Gastroesophageal sphincter (tissue), 4 donors: ENCODE measurements around the gene PCSK5. TPM values are rescaled to one million over a fixed set of nuclear protein-coding genes. Genes with fewer than 3 reads are reported as not detected.

ENCODE experiments used
- ATAC-seq: fragments of 150-250 bp; one replicate; pipeline ENCODE4 v1.9.1; 2016; ENCODE audit warnings: mild to moderate bottlenecking, moderate library complexity
- H3K27ac ChIP-seq, 4 donors: fragments of 200-600 bp; sonication (generic) in 3 of 4; 1 replicate in 3 of 4; 2 replicates in 1 of 4; pipeline ENCODE4 v1.5.1; 2016 to 2019
- H3K27me3 ChIP-seq: fragments of 200-600 bp; sonication (generic); one replicate; pipeline ENCODE4 v1.5.1; 2019
- H3K36me3 ChIP-seq, 2 donors: fragments of 200-600 bp; sonication (generic); one replicate each; pipeline ENCODE4 v1.5.1; 2019; ENCODE audit warnings: control low read depth in 1 of 2
- H3K4me1 ChIP-seq, 3 donors: fragments of 200-600 bp; sonication (generic); 1 replicate in 2 of 3; 2 replicates in 1 of 3; pipeline ENCODE4 v1.5.1; 2016 to 2019; ENCODE audit warnings: control low read depth in 2 of 3
- H3K4me3 ChIP-seq, 2 donors: fragments of 200-600 bp; sonication (generic); one replicate each; pipeline ENCODE4 v1.5.1; 2019; ENCODE audit warnings: mild to moderate bottlenecking in 1 of 2, moderate library complexity in 1 of 2
- H3K9me3 ChIP-seq, 3 donors: fragments of 200-600 bp; sonication (generic); one replicate each; pipeline ENCODE4 v1.5.1; 2017 to 2019; ENCODE audit warnings: control low read depth in 2 of 3
- CTCF ChIP-seq, 4 experiments: fragments of 200-600 bp in 2 of 4; fragments of 450-650 bp in 2 of 4; sonication (generic) in 1 of 4; IDR thresholded peaks; one replicate each; pipeline ENCODE4 v1.5.1; 2017 to 2019; ENCODE audit warnings: antibody characterized with exemption in 4 of 4, mild to moderate bottlenecking in 2 of 4, moderate library complexity in 2 of 4
- EP300 ChIP-seq: sonication (generic); formaldehyde crosslinking; IDR thresholded peaks from one replicate; pipeline ENCODE4 v1.6.1; 2017; ENCODE audit warnings: antibody characterized with exemption, mild to moderate bottlenecking
- POLR2A ChIP-seq, 2 donors: fragments of 450-650 bp; IDR thresholded peaks; one replicate each; pipeline ENCODE4 v1.6.1; 2017; ENCODE audit warnings: antibody characterized with exemption in 2 of 2, mild to moderate bottlenecking in 2 of 2, moderate library complexity in 1 of 2
- POLR2AphosphoS5 ChIP-seq: sonication (generic); formaldehyde crosslinking; IDR thresholded peaks from one replicate; pipeline ENCODE4 v1.6.1; 2017; ENCODE audit warnings: antibody characterized with exemption
- WGBS, 2 donors: methylation state at CpG; one replicate each; pipeline ENCODE4 v1.1.5; 2018; ENCODE audit warnings: low coverage in 1 of 2; 5-methylcytosine and 5-hydroxymethylcytosine counted together
- total RNA-seq, 4 donors: library from RNA; depleted of rRNA; stranded (reverse); fragments of >200 nt; gene quantifications; one replicate each; pipeline ENCODE4 v1.1.0, GENCODE V29; 2016

The PCSK5 gene
- total RNA-seq, 4 donors from 2014 or later = 20.1 to 37.3 (median 28.1) TPM

GRCh38 chr9:76018235-76018634, 127.8 kb downstream of the PCSK5 start:
- Histone ChIP-seq H3K27ac (no peak overlapping the region), H3K4me1 (peaks cover 0 to 3% (median 0%) of the 10 kb centered on the region in 3 donors), H3K9me3 (no peaks in the 10 kb centered on the region), H3K4me3 (no peak overlapping the region), H3K36me3 (no peaks in the 10 kb centered on the region), H3K27me3 (no peaks in the 10 kb centered on the region)
- WGBS, 2 donors = 63 to 86% methylated on average over 1 to 8 of the region's 12 CpGs
- no peak for ATAC-seq
- TF ChIP-seq EP300 (no peak), CTCF (IDR thresholded peaks at IDR 0.05) (no peak), POLR2A (IDR thresholded peaks at IDR 0.05) (no peak), POLR2AphosphoS5 (no peak)

- no peak for ATAC-seq
- Histone ChIP-seq H3K9me3 (no peaks in the 10 kb centered on the region), H3K27ac (no peak overlapping the region), H3K4me1 (peaks cover 0 to 3% (median 0%) of the 10 kb centered on the region in 3 donors), H3K27me3 (no peaks in the 10 kb centered on the region), H3K36me3 (no peaks in the 10 kb centered on the region), H3K4me3 (no peak overlapping the region)
- 59 to 79% methylated on average over 2 of the region's 2 CpGs for WGBS, 2 donors
- no peak for TF ChIP-seq POLR2AphosphoS5
- no peak for TF ChIP-seq CTCF (IDR thresholded peaks at IDR 0.05)
- TF ChIP-seq EP300 = no peak
- no peak for TF ChIP-seq POLR2A (IDR thresholded peaks at IDR 0.05)
Observed at GRCh38 chr9:76018761-76019160, 128.3 kb downstream of the PCSK5 start.

GRCh38 chr9:76020652-76021051, 130.2 kb downstream of the PCSK5 start:
- no peaks in the 10 kb centered on the region for H3K9me3 ChIP-seq
- TF ChIP-seq EP300 = no peak
- TF ChIP-seq CTCF (IDR thresholded peaks at IDR 0.05) = no peak
- no peak for TF ChIP-seq POLR2A (IDR thresholded peaks at IDR 0.05)
- TF ChIP-seq POLR2AphosphoS5 = no peak
- ATAC-seq = no peak
- H3K36me3 ChIP-seq = peaks cover 0 to 11% of the 10 kb centered on the region in 2 donors
- 77 to 80% methylated on average over 8 to 10 of the region's 10 CpGs for WGBS, 2 donors
- H3K27ac ChIP-seq = no peak overlapping the region
- H3K4me1 ChIP-seq = no peaks in the 10 kb centered on the region
- H3K4me3 ChIP-seq = no peak overlapping the region
- H3K27me3 ChIP-seq = no peaks in the 10 kb centered on the region

- H3K27ac ChIP-seq = no peak overlapping the region
- no peaks in the 10 kb centered on the region for H3K9me3 ChIP-seq
- H3K4me1 ChIP-seq = no peaks in the 10 kb centered on the region
- TF ChIP-seq EP300 (no peak), POLR2A (IDR thresholded peaks at IDR 0.05) (no peak), CTCF (IDR thresholded peaks at IDR 0.05) (no peak), POLR2AphosphoS5 (no peak)
- no peak overlapping the region for H3K4me3 ChIP-seq
- ATAC-seq = no peak
- no peaks in the 10 kb centered on the region for H3K27me3 ChIP-seq
- peaks cover 0 to 18% of the 10 kb centered on the region in 2 donors for H3K36me3 ChIP-seq
- 76 to 92% methylated on average over 5 of the region's 5 CpGs for WGBS, 2 donors
Observed at GRCh38 chr9:76022317-76022716, 131.8 kb downstream of the PCSK5 start.

GRCh38 chr9:76023715-76024195, 133.3 kb downstream of the PCSK5 start:
- no peak for ATAC-seq
- 81 to 88% methylated on average over 6 of the region's 7 CpGs for WGBS, 2 donors
- Histone ChIP-seq H3K4me1 (no peaks in the 10 kb centered on the region), H3K9me3 (no peaks in the 10 kb centered on the region), H3K27ac (no peak overlapping the region), H3K27me3 (no peaks in the 10 kb centered on the region), H3K4me3 (no peak overlapping the region), H3K36me3 (peaks cover 0 to 30% of the 10 kb centered on the region in 2 donors)
- TF ChIP-seq EP300 (no peak), CTCF (IDR thresholded peaks at IDR 0.05) (no peak), POLR2A (IDR thresholded peaks at IDR 0.05) (no peak), POLR2AphosphoS5 (no peak)
